GM19467 (cell line): ENCODE measurements around the gene WDR82.
A peak's percentile ranks its signal among the peaks of the same experiment; 100 is the strongest.

ENCODE experiments used
- ATAC-seq: cut with Tn5 transposase; IDR thresholded peaks from one replicate; pipeline ENCODE4 v1.9.1; 2021; ENCODE audit warnings: mild to moderate bottlenecking, moderate library complexity; ENCODE audit not compliant: unreplicated experiment

WDR82 gene

DNA sequence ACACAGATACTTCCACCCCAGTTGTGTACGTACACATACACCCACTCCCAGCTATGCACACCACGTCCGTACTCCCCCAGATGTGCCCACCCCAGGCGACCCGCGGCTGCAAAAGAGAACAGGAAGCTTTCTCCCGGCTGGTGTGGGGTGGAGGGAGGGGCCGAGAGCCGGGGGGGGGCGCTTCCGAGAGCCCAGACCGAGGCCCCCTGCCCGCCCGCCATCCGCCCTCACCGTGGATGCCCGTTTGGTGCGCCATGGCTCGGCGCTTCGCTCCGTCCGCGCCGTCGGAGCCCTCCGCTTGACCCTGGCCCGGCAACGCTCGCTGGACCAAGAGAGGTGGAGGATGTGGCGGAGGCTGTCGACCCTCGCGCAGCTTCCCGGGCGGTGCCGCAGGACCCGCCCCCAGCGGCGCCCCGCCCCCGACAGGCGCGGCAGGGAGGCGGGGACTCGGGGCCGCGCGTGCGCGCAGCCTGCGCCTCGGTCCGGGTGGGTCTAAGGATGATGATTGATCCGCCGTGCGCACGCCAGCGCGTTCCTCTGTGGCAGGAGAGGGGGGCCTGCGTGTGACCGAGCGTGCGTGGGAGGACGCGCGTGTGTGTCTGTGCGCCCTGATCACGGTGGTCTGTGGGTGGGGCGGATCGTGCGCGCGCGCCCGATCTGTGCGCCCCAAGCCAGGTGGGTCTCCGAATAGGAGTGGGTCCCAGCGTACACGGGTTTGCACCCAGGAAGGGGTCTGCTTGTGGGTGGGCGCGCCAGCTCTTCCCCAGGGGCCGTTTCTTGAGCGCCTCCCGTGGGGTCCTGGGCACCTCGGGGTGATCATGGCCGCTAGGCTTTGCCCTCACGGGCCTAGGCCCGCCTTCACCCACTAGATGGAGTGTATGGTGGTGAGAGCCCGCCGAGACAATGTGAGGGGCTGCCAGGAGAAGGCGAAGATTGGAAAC is 39.4 kb downstream of the WDR82 start, which contains the start of gene TWF2:
TSS of gene TWF2 (minus strand) at position 398 of the 941 bp plus-strand sequence. CDS start at position 256, 142 bp downstream.
- peak; percentile 62 for ATAC-seq

DNA sequence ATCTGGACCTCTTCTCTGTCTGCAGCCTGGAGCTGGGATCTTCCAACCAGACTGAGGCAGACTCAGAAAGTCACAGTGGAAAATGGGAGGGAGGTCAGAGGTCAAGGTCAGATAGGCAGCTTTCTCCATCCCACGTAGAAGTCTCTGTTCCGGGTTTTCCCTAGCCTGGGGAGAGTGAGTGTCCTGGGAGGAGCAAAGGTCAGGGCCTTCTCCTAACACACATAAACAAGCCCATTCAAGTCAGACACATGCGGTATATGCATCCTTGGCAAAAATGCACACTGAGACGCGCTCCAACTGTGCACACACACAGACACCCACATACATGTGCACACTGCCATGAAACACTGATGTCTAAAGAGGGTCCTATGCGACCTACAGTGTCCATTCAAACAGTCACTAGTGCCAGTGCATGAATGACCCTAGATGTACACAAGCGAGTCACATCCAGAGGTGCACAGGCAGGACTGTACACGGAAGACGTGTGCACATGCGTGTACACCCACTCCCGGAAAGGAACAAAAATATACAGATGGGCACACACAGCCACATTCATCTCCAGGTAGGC is 40.2 kb downstream of the WDR82 start:
- ATAC-seq: peak; percentile 6

DNA sequence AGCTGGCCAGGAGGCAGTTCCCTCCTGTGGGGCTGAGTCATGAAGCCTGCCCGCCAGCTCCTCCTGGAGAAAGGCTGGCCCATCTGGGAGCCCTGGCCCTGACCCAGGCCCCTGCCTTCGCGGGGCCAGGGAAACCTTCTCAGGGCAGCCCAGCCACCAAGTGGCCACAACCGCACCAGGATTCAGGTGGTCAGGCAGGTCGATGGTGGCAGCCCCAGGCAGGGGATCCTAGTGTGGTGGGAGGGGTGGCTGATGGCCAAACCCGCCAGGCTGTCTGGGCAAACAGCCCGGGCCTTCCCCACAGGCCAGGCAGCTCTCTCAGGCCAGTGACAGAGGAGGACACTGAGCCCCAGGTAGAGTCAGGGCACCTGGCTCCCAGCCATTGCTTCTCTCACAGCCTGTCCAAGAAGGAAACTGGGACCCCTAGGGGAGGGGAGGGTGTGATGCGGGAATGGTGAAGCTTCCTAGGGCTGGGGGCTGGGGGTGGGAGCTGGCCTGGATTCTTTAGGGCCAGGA is 40.7 kb downstream of the WDR82 start:
- no peak for ATAC-seq

DNA sequence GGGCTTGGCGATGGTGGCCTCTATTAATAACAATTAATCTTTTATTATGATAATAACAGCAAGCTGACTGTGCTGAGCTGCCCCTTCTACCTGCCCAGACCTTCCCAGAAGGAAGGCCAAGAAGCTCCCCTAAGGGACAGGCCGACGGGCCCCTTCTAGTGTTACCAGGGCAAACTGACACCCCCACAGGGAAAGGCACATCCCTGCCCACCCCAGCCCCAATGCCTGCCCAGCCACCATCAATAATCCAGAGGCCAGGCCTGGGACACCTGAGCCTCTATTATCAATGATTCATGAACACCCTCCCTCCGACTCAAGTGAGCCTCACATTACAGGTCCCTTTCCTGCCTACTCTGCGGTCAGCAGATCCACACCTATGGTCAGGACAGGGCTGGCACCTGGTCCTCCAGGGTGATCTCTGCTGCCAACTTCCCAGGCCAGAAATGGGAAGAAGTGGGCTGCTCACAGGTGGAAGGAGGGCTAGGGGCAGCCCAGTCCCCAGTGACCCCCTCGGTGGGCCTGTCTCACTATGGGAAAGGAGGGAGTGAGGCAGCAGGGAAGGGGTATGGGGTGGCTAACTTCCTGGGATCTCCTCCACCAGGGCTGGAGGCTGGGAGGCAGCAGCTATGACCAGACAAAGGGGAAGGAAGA is 41.3 kb downstream of the WDR82 start:
- ATAC-seq: no peak

DNA sequence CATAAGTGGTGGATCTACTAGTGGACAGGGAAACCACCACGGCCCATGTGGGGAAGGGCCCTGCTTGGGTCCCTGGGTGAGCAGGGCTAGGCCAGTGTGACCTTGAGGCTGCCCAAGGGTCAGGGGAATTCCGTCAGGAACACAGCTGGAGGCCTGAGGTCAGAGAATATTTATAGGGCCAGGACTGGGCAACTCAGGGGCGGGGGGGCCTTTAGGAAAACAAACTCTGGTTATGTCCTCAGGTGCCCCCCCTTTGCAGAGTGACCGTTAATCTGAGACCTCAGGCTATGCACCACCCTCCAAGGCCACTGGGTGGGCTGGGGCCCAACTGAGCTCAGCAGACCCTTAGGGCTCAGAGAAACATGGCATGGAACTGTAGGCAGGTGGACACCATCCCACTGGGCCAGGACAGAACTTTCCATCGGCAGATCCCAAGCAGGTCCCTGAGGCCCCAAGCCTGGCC is 42.0 kb downstream of the WDR82 start:
- no peak for ATAC-seq

DNA sequence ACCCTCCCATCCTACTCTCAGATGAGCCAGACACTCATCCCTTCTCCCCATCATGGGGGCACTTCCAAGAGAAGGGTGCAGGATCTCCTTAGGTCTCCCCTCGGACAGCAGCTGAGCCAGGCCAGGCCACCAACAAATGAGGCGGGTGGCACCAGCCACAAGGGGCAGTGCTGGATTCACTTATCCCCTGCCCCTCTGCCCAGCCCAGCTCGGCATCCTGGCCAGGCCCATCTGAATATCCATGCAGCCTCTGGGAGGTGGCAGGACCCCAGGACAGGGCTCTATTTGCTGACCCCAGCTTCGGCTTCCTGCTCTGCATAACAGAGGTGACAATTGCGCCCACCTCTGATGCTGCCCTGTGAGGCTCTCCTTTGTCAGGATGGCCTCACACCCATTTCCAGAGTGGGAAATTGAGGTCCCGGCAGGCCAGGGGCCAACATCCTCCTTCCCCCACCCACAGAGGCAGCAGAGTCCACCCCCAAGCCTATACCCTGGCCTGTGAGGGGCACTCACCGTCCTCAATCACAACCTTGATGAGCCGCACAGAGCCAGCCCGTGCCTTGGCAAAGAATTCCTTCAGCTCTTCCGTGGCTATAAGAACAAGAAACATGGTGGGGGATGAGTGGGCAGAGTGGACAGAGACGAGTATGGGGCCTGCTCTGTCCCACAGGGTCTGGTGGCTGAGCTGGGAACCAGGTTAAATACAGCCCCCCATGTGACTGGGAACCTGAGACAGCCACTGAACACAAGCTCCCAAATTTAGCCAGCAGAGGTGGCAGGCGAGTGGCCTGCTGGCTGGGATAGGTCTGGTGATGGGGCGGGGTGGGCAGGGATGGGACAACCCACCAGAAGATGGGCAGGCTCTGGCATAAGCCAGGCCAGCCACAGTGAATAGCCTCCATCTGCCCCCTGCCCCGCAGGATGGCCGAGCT is 43.7 kb downstream of the WDR82 start:
- ATAC-seq: no peak

DNA sequence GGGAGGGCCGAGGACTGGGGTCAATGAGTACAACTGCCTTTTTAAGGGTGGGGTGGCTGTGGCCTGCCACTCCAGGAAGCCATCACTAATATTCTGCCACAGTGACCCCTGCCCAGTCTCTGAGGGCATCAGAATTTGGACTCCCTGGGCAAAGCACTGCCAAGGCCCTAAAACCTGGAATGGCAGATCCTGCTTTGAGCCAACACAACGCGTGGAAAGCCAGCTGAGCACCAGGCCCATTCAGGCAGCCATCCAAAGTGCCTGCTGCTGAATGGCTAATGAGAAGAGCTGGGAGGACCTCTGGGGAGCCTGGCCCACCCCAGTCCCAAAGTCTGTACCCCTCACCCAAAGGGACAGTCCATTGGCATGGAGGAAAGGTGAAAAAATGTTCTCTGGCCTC is 44.5 kb downstream of the WDR82 start:
- ATAC-seq: no peak

DNA sequence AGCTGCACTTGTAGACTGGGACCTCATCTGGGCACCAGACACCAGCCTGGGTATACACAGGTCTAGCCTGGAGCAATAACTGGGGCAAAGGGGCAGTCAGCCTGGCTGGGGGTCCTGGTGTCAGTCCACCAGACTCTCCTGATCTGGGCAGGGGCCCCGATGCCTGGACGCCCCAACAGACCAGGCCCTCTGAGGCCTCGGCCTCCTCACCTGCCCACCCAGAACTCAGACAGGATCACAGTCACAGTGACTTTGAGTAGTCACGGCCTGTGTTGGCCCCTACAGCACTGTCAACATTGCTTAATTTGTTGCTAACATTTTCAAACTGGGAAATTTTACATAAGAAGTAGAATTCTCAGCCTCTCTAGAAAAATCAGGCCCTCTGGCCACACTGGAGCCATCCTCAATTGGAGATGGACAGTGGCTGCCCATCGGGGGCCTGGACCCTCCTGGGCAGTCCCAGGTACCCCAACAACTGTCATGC is 45.3 kb downstream of the WDR82 start:
- ATAC-seq: no peak

DNA sequence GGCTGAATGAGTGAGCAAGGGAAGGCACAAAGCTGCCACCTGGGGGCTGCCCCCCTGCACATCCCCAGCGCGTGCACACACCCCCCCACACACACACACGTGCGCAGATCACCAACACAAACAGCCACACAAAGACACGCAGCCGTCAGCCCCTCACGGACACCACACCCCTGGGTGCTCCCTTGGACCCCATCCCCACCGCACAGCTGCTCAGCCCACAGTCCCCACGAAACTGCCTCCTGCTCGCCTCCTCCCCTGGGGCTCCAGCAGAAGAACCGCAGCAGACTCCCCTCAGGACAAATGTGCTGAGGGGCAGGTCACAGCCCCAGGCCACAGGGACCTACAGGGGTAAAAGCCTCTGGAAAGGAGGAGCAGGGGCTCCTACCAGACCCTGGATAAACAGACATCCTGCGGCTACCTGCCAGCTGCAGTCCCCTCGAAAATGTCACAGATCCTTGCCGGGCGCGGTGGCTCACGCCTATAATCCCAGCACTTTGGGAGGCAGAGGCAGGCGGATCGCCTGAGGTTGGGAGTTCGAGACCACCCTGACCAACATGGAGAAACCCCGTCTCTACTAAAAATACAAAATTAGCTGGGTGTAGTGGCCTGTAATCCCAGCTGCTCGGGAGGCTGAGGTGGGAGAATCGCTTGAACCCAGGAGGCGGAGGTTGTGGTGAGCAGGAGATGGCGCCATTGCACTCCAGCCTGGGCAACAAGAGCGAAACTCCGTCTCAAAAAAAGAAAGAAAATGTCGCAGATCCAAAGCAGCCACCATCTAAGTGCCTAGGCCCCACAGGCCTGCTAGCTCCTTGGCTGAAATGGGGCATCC is 46.0 kb downstream of the WDR82 start:
- no peak for ATAC-seq

DNA sequence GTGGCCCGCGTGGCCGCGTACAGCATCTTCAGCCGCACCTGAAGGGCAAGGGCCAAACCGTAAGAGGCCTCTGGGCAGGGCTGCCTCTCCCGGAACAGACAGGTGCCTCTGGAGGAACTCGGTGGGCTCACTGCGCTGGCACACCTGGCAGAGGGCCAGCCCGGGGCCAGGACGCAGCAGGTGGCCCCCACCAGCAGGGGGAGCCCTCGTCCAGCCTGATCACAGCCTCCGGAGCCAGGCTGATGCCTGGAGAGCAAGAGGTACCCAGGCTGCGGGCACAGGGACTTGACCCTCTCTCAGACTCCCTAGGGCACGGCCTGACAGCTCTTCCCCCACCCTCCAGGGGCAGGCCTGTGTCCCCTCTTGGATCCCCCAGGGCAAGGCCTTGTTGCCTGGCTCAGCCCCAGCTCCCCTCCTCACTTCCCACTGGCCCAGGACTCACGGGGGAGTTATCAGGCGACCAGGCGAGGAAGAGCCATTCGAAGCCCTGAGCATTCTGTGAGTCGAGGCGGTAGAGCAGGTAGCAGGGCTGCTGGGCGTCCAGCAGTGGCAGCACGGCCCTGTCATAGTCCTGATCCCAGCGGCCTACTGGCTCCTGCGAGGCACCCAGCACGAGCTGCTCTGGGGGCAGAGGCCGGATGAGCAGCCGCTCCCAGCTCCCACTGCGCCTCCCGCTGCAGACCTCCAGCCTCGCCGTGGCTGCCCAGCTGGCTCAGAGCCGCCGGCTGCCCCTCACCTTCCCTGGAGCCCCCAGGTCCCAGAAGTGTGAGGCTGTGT is 46.8 kb downstream of the WDR82 start:
- ATAC-seq: no peak

DNA sequence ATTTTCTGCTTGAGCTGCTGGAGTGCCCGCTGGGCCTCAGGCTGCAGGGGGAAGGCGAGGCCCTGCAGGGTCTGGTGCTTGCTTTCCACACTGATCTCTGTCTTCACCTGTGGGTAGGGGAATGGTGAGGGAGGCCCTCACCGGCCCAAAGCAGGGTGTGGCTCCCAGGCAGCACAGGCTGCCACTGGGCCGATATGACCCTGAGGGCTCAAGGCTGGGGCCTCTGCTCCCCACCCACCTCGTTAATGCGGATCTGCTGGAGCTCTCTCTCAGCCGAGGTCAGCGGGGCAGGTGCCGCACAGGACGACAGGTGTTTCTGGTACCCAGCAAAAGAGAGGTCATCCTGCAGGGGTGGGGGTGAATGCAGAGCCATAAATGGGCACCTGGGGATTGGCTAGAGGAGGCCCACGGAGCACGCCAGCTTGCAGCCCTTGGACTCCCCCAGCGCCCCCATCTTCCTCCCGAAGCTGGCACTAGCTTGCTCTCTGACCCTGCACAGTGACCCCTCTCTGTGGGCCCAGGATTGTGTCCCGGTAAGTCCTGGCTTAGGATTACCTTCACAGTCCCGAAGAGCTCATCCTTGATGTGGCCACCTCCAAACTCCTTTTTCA is 47.5 kb downstream of the WDR82 start:
- ATAC-seq: no peak

DNA sequence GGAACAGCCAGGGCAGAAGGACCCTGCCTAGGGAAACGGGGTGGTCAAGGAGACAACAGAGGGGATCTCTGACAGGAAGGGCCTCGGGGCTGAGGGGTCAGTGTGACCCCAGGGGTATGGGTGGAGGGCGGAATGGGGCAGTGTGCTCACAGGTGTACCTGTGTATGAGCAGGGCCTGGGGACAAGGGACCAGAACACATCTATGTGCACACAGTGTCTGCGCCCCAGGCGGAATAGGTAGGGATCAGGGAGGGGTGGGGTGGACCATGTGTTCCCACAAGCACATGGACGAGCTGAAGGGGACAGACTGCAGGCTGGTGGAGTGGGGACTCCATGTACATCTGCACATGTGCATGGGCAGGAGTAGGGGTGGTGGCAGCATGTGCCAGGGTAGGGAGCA is 48.0 kb downstream of the WDR82 start:
- ATAC-seq: no peak

DNA sequence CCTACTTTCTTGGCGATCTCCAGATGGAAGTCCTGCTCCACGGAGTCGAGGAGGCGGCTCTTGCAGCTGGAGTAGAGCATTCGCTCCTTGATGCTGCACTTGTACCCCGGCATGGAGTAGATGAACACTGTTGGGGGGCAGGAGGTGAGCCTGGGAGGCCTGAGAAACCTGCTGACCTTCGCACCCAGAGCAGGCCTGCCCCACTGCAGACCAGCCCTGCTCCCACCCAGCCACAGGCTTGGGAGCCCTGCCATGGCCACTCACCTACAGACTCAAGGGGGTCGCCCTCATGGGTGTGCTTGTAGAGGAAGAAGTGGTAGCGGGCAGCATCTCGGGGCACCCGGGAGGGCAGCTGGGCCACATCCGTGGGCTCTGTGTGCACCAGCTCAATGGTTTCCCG is 48.8 kb downstream of the WDR82 start:
- ATAC-seq: no peak

DNA sequence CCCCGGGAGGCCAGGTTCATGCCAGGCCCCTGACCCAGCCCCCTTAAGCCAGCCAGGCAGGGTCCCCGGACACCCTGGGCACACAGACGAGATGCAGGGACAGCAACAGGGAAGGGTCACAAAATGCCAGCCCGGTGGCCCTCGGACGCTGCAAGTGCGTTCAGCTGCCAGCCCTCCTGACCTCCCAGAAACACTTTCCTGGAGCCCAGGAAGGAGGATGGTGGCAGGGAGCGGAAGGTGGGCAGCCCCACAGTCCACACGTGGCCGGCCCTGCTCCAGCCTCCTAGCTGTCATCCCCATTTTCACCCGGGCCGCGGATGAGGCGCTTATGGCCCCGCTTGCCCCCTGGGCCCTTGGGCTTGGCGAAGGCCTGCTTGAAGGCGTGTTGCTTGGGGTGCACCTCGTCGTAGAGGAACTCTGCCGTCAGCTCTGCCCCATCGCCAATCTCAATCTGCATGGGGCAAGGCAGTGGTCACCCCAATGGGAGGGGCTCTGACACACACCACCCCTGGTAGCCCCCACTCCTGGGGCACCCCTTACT is 49.6 kb downstream of the WDR82 start:
- no peak for ATAC-seq

DNA sequence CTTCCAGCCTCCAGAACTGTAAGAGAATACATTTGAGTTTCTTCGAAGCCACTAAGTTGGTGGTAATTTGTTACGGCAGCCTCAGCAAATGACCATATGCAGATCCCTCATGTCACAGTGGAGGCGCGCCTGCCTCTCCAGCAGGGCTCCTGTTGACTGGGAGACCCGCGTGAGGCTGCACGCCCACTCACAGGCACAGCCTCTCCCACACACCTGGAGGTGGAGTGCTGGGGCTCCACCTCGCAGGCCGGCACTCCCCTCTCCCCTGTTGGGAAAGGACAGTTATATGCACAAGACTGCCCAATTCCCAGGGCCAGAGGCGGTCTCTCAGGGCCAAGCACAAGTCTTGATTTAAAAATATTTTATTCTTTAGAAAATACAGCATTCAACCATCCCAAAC is 50.2 kb downstream of the WDR82 start:
- no peak for ATAC-seq

DNA sequence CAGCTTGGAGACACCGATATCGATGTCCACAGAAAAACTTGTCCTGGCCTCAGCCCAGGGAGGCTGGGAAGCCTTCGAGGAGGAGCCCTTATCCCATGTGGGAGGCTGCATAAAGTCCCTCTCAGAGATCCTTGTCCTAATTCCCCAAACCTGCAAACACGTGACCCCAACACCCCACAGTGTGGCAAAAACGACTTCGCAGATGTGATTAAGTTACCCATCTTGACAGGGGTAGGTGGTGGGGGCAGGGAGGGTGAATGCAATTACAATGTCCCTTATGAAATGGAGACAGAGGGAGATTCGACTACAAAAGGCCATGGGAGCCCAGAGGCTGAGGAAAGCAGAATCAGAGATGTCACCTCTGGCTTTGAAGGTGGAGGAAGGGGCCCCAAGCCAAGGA is 50.7 kb downstream of the WDR82 start:
- ATAC-seq: no peak

DNA sequence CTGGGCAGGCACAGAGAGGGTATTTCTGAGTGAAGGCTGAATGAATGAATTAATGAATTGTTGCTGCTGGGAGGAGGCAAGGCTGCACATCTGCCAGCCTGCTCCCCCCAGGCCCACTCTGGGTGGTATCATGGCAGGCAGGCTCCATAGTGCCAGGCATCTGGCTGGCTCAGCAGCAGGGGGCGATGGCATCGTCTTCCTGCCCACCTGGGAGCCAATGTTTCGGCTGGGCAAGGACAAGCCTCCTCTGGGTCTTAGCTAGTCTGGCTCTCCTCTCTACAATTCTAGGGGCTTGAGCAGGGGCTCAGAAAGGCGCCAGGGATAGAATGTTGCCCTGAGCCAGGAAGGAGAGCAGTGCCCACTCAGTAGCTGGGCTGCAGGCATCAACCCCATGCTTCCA is 51.3 kb downstream of the WDR82 start:
- ATAC-seq: no peak

DNA sequence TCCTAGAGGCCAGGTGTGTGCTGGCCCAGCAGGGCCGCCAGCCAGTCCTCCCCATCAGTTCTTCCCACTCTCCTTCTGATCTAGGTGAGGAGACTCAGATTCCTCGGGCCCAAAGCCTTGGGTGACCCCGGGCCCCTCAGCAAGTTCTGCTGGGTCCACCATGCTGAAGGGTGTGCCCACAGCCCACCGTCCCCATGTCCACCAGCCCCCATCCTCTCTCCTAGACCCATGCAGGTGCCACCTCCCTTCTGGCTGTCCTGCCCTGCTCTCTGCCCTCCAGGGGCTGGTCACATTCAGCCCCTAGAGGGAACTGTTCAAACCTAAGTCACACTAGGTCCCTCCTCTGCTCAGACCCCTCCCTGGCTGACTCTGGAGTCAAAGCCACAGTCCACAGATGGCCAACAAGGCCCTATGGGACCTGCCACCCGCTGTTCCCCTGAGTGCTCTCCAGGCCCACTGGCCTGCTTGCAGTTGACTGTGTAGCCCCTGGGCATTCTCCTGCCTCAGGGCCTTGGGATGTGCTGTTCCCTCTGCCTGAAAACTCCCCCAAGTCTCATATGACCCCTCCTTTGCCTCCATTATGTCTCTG is 52.1 kb downstream of the WDR82 start:
- no peak for ATAC-seq
